GM12892 (cell line): Measurements from ENCODE around the gene XKR8.

Experiments
- POLR2A ChIP-seq: IDR thresholded peaks from 2 replicates; pipeline ENCODE4 v1.6.1; 2011; ENCODE audit warnings: low read depth, low read length, control low read depth
- POLR2AphosphoS5 ChIP-seq: IDR thresholded peaks from 2 replicates; pipeline ENCODE4 v1.6.1; 2011; ENCODE audit warnings: low read depth, low read length, control low read depth

DNA sequence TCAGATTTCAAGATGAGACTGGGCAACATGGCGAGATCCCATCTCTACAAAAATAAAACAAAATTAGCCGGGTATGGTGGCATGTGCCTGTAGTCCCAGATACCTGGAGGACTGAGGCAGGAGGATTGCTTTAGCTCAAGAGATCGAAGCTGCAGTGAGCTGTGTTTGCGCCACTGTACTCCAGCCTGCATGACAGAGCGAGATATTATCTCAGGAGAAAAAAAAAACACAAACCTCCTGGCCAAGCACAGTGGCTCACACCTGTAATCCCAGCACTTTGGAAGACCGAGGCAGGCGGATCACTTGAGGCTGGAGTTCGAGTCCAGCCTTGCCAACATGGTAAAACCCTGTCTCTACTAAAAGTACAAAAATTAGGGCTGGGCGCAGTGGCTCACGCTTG, 42.8 kb downstream of the XKR8 start:
- TF ChIP-seq POLR2A: no peak
- no peak for TF ChIP-seq POLR2AphosphoS5
